ENCODE measurements around the gene LSM5. TPM values are rescaled to one million over a fixed set of nuclear protein-coding genes. Genes with fewer than 3 reads are reported as not detected.
"Not testable (repeated sequence)": the region's sequence is repeated elsewhere in the genome, so short reads cannot be mapped to it uniquely, and the experiment has no call there.

LSM5 gene
- total RNA-seq, 1 donor from 2014 or later = 99.2 TPM

- Mint-ChIP-seq H3K36me3 (ENCODE audit: low read depth) (peaks cover 32% of the 10 kb centered on the region), H3K4me1 (peaks cover 30% of the 10 kb centered on the region), H3K9me3 (peaks cover 3% of the 10 kb centered on the region), H3K27ac (peak overlapping the region; percentile 98), H3K27me3 (no peaks in the 10 kb centered on the region), H3K4me3 (peak overlapping the region; percentile 86)
- intact Hi-C loops (cut with micrococcal nuclease) = loop anchor here (5.0 to 10.0 kb wide), 2 partner anchors 36 to 1901 kb away; partner anchors contain the start of gene GARS1
- DNase-seq = no peak
These were observed 6.1 kb upstream of the LSM5 start for GRCh38 chr7:32496052-32496813.

GRCh38 chr7:32495298-32496051, 5.3 kb upstream of the LSM5 start, which contains the start of gene AVL9:
TSS of gene AVL9 (plus strand) at chr7:32495489. CDS start at chr7:32495710, 221 bp downstream.
- Mint-ChIP-seq H3K4me3 (peak within 1 kb of the TSS; percentile 86), H3K4me1 (peaks cover 27% of the 10 kb centered on the region), H3K27me3 (no peaks in the 10 kb centered on the region), H3K9me3 (peaks cover 3% of the 10 kb centered on the region), H3K36me3 (ENCODE audit: low read depth) (peaks cover 26% of the 10 kb centered on the region), H3K27ac (peak within 1 kb of the TSS; percentile 98)
- peak; percentile 100 for DNase-seq
- intact Hi-C loops (cut with micrococcal nuclease) = loop anchor here (2.0 to 10.0 kb wide), 3 partner anchors 37 to 1901 kb away; partner anchors contain the start of genes GARS1 and KBTBD2

- H3K4me1 Mint-ChIP-seq = peaks cover 28% of the 10 kb centered on the region
- no peaks in the 10 kb centered on the region for H3K27me3 Mint-ChIP-seq
- H3K27ac Mint-ChIP-seq = peak overlapping the region; percentile 84
- H3K4me3 Mint-ChIP-seq = peak overlapping the region; percentile 86
- H3K36me3 Mint-ChIP-seq (ENCODE audit: low read depth) = peaks cover 20% of the 10 kb centered on the region
- DNase-seq = no peak
- H3K9me3 Mint-ChIP-seq = peaks cover 3% of the 10 kb centered on the region
- intact Hi-C loops (cut with micrococcal nuclease) = loop anchor here (2.0 to 10.0 kb wide), 4 partner anchors 37 to 1900 kb away; partner anchors contain the start of genes GARS1 and KBTBD2
These were observed 4.7 kb upstream of the LSM5 start for GRCh38 chr7:32494946-32495297.

GRCh38 chr7:32489788-32490126, 423 bp downstream of the LSM5 start:
- no peak for DNase-seq
- H3K27ac Mint-ChIP-seq = peak overlapping the region; percentile 95
- intact Hi-C loops (cut with micrococcal nuclease) = loop anchor here (1.0 to 10.0 kb wide), 7 partner anchors 17 to 1895 kb away; partner anchors contain the start of genes BBS9, GARS1, NT5C3A and RP9
- peaks cover 25% of the 10 kb centered on the region for H3K36me3 Mint-ChIP-seq (ENCODE audit: low read depth)
- H3K4me3 Mint-ChIP-seq = peak overlapping the region; percentile 91
- H3K4me1 Mint-ChIP-seq = peaks cover 20% of the 10 kb centered on the region
- H3K27me3 Mint-ChIP-seq = no peaks in the 10 kb centered on the region
- no peaks in the 10 kb centered on the region for H3K9me3 Mint-ChIP-seq

GRCh38 chr7:32481921-32482320, 8.3 kb downstream of the LSM5 start:
- intact Hi-C loops (cut with micrococcal nuclease) = no loop called here
- H3K27me3 Mint-ChIP-seq = peaks cover 4% of the 10 kb centered on the region
- peaks cover 5% of the 10 kb centered on the region for H3K4me1 Mint-ChIP-seq

GRCh38 chr7:32481176-32481575, 9.0 kb downstream of the LSM5 start:
- peaks cover 4% of the 10 kb centered on the region for H3K27me3 Mint-ChIP-seq
- H3K4me3 Mint-ChIP-seq = no peak overlapping the region
- peaks cover 7% of the 10 kb centered on the region for H3K36me3 Mint-ChIP-seq (ENCODE audit: low read depth)
- H3K27ac Mint-ChIP-seq = no peak overlapping the region
- intact Hi-C loops (cut with micrococcal nuclease) = no loop called here
- peaks cover 5% of the 10 kb centered on the region for H3K4me1 Mint-ChIP-seq
- peak; percentile 52 for DNase-seq
- no peaks in the 10 kb centered on the region for H3K9me3 Mint-ChIP-seq

More at GRCh38 chr7:32481921-32482320, 8.3 kb downstream of the LSM5 start:
- DNase-seq = peak; percentile 44
- Mint-ChIP-seq H3K9me3 (no peaks in the 10 kb centered on the region), H3K27ac (no peak overlapping the region), H3K36me3 (ENCODE audit: low read depth) (peaks cover 10% of the 10 kb centered on the region), H3K4me3 (no peak overlapping the region)

GRCh38 chr7:32479574-32480200, 10.5 kb downstream of the LSM5 start:
- peak; percentile 65 for DNase-seq

GRCh38 chr7:32477649-32477980, 12.6 kb downstream of the LSM5 start:
- no peak for DNase-seq
- Mint-ChIP-seq H3K27ac (no peak overlapping the region), H3K36me3 (ENCODE audit: low read depth) (no peaks in the 10 kb centered on the region), H3K27me3 (peaks cover 4% of the 10 kb centered on the region), H3K4me1 (peaks cover 5% of the 10 kb centered on the region), H3K9me3 (no peaks in the 10 kb centered on the region), H3K4me3 (no peak overlapping the region)
- intact Hi-C loops (cut with micrococcal nuclease) = no loop called here

More at GRCh38 chr7:32479574-32480200, 10.5 kb downstream of the LSM5 start:
- H3K36me3 Mint-ChIP-seq (ENCODE audit: low read depth) = no peaks in the 10 kb centered on the region
- H3K9me3 Mint-ChIP-seq = no peaks in the 10 kb centered on the region
- H3K27ac Mint-ChIP-seq = no peak overlapping the region
- peaks cover 5% of the 10 kb centered on the region for H3K4me1 Mint-ChIP-seq
- no peak overlapping the region for H3K4me3 Mint-ChIP-seq
- H3K27me3 Mint-ChIP-seq = peaks cover 4% of the 10 kb centered on the region
- intact Hi-C loops (cut with micrococcal nuclease) = no loop called here

GRCh38 chr7:32476816-32477648, 13.1 kb downstream of the LSM5 start:
- intact Hi-C loops (cut with micrococcal nuclease) = no loop called here
- Mint-ChIP-seq H3K4me3 (no peak overlapping the region), H3K9me3 (no peaks in the 10 kb centered on the region), H3K4me1 (peaks cover 5% of the 10 kb centered on the region), H3K36me3 (ENCODE audit: low read depth) (no peaks in the 10 kb centered on the region), H3K27me3 (peaks cover 4% of the 10 kb centered on the region), H3K27ac (no peak overlapping the region)
- no peak for DNase-seq

GRCh38 chr7:32474008-32474407, 16.2 kb downstream of the LSM5 start:
- Mint-ChIP-seq H3K4me3 (no peak overlapping the region), H3K36me3 (ENCODE audit: low read depth) (no peaks in the 10 kb centered on the region), H3K27me3 (peaks cover under 1% of the 10 kb centered on the region), H3K27ac (no peak overlapping the region), H3K9me3 (no peaks in the 10 kb centered on the region), H3K4me1 (no peaks in the 10 kb centered on the region)
- no peak for DNase-seq
- intact Hi-C loops (cut with micrococcal nuclease) = no loop called here

GRCh38 chr7:32472015-32472414, 18.2 kb downstream of the LSM5 start:
- Mint-ChIP-seq H3K9me3 (no peaks in the 10 kb centered on the region), H3K36me3 (ENCODE audit: low read depth) (no peaks in the 10 kb centered on the region), H3K27me3 (no peaks in the 10 kb centered on the region), H3K4me1 (no peaks in the 10 kb centered on the region), H3K27ac (no peak overlapping the region), H3K4me3 (no peak overlapping the region)
- intact Hi-C loops (cut with micrococcal nuclease) = no loop called here
- DNase-seq = no peak

- Mint-ChIP-seq H3K27me3 (no peaks in the 10 kb centered on the region), H3K36me3 (ENCODE audit: low read depth) (no peaks in the 10 kb centered on the region), H3K27ac (no peak overlapping the region), H3K4me1 (no peaks in the 10 kb centered on the region), H3K4me3 (no peak overlapping the region), H3K9me3 (no peaks in the 10 kb centered on the region)
- intact Hi-C loops (cut with micrococcal nuclease) = no loop called here
- DNase-seq = no peak
These were observed 19.3 kb downstream of the LSM5 start for GRCh38 chr7:32470871-32471270.

- H3K9me3 Mint-ChIP-seq; H3K27ac Mint-ChIP-seq; intact Hi-C loops (cut with micrococcal nuclease); H3K4me3 Mint-ChIP-seq; H3K36me3 Mint-ChIP-seq (ENCODE audit: low read depth); H3K27me3 Mint-ChIP-seq; H3K4me1 Mint-ChIP-seq; DNase-seq: not testable (repeated sequence)
These were observed 20.2 kb downstream of the LSM5 start for GRCh38 chr7:32470004-32470403.
